KOPT-K1 (cell line): Measurements from ENCODE around the gene SLK.

Experiments
- H3K27ac ChIP-seq: fragments of 200-600 bp; sonication (generic); 2 replicates; pipeline ENCODE4 v1.5.1; 2016; ENCODE audit warnings: antibody characterized with exemption, mild to moderate bottlenecking, low read depth, low read length; ENCODE audit not compliant: poor library complexity, severe bottlenecking
- H3K36me3 ChIP-seq: fragments of 200-600 bp; sonication (generic); 2 replicates; pipeline ENCODE4 v1.5.1; 2017; ENCODE audit warnings: antibody characterized with exemption, mild to moderate bottlenecking, low read length, moderate library complexity; ENCODE audit not compliant: insufficient read depth
- H3K9me3 ChIP-seq: fragments of 200-600 bp; sonication (generic); 2 replicates; pipeline ENCODE4 v1.5.1; 2017; ENCODE audit warnings: antibody characterized with exemption, low read length, mild to moderate bottlenecking; ENCODE audit not compliant: insufficient read depth, poor library complexity, severe bottlenecking

The SLK gene

DNA sequence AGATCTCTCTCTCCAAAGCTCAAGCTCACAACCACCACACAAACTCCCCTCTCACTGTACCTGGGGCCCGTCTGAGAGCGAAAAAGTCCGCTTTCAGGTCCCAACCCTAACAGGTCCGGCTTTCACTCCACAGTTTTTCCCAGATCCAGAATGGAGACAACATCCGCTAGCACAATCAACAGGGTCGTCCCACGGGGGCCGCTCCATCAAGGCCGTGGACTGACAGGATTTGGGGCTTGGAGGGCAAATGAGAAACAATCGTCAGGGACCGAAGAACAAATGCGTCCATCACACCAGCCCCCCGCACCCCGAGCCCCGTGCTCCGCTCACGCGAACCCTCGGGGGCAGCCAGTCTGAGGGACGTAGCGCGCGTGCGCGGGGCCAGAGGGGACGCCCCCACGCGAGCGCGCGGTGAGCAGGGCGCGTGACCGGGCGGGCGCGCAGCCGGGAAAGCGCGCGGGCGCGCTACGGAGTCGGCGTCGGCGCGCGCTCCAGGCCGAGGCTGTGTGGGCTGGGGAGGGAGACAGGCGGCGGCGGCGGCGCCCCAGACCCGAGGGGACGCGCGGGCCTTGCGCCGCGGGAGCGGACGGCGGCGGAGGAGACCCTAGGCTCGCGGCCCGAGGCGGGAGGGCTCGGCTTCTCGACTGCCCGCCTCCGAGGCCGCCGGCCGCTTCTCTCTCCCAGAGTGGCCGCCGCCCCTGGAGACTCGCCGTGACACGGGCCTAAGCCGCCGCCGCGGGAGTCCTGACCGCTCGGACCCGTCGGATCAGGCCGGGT is at the start of gene SLK:
Gene SLK (plus strand): TSS at position 470 of the 777 bp plus-strand sequence. CDS start 606 bp downstream, outside the sequence.
- H3K36me3 ChIP-seq, result no peaks in the 10 kb centered on the region
- H3K9me3 ChIP-seq, result no peaks in the 10 kb centered on the region
- peak within 1 kb of the TSS; percentile 65 for H3K27ac ChIP-seq

DNA sequence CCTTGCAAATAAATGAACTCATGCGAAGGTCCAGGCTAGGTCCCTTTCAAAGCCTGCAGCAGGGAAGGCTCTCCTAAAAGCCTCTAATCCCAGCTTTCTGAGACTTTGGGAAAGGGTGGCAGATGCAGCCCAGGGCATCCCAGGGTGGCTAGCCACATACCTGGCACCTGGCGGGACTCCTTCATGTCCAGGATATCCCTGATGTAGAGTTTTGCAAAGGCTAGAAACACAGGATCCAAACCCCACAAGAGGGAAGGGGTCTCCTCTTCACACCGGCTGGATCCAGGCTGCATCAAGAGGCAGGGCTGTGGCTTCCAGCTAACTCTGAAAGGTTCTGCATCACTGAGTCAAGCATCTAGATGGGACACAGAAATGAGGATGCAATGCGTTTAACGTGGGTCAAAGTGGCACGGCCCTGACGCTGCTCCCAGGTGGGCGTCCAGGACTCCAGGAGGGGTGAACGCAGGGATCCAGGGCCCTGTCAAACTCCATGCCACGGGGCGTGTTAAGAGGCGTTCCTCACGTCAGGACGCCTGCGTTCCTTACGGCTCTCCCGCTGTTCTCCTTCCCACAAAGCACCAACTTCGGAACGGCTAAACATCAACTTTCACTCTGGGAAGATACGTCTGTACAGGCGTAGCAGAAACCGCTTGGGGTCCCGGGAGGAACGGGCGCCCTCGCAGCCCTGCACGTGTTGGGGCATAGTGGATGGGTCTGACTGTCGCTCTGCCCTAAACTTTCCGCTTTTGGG is 49.5 kb upstream of the SLK start:
- H3K9me3 ChIP-seq, result peaks cover 15% of the 10 kb centered on the region
- peaks cover 17% of the 10 kb centered on the region for H3K36me3 ChIP-seq
- peak overlapping the region; percentile 95 for H3K27ac ChIP-seq

DNA sequence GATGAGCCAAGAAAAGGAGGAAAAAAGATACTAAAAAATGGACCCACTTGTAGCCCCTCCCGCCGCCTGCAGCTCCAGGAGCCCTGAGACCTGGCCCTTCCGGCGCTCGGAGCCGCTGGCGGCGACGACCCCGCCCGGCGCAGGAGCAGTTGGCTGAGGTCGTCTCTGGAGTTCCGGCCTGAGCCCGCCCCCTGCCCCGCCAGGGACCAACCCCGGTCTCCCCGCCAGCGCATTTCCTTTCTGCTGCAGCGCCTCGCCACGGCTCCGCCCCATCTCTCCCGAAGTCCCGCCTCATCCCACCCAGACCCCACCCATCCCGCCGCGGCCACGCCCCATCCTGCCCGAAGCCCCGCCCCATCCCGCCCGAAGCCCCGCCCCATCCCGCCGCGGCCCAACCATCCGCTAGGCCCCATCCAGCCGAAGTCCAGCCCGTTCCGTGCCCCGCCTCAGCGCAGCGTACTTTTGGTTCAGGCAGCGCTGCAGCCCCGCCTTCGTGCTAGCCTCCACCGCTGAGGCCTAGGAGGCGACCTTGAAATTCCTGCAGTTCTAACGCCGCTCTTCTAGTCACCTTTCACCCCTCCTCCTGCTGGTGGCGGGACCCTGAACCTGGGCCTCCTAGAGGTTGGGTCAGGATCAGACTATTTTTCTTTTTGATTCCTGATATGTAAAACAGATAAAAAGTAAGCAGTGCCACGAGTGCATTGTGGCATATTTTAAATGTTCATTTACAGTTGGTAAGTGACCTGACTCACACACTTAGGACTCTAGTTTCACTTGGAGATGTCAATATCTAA is 48.7 kb upstream of the SLK start, which contains the start of gene STN1:
Gene STN1 (minus strand): TSS at position 132 of the 794 bp plus-strand sequence. CDS start 590 bp downstream, outside the sequence.
- peaks cover 15% of the 10 kb centered on the region for H3K9me3 ChIP-seq
- H3K36me3 ChIP-seq, result peaks cover 17% of the 10 kb centered on the region
- H3K27ac ChIP-seq, result peak within 1 kb of the TSS; percentile 95

DNA sequence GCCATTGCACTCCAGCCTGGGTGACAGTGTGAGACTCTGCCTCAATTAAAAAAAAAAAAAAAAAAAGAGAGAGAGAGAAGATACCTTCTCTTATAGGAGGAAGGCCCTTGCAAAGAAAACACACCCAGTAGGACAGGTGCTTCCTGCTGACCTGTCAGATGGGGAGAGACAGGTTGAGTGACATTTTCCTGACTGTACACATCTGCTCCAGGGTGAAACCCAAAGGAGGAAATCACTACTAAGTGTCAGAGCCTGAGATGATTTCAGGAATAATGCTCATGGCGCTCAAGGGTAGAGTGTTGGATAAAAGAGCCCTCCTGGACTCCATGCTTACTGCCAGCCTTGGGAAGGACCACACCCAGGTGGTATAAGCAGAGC is 47.3 kb upstream of the SLK start:
- Histone ChIP-seq H3K36me3 (peaks cover 17% of the 10 kb centered on the region), H3K9me3 (peaks cover 13% of the 10 kb centered on the region), H3K27ac (no peak overlapping the region)

DNA sequence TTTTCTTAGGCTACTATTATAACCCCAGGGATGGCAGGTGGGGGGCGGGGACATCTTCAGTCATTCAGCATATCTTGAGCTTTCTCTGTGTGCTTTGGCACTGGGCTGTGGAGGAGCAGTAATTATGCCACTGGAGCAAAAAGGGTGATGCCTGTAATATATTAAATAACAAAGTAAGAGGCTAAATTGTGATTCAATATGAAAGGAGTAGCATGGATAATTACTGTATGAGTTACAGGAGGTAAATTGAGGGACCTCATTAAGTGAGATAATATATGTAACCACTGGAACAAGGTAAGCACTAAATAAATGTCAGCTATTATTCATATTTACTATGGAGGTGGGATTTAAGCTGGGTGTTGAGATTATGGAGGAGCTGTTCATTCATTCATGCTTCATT is 45.7 kb upstream of the SLK start:
- H3K36me3 ChIP-seq, result peaks cover under 1% of the 10 kb centered on the region; the same call in 1 of the 2 replicates
- H3K9me3 ChIP-seq, result no peaks in the 10 kb centered on the region
- no peak overlapping the region for H3K27ac ChIP-seq

DNA sequence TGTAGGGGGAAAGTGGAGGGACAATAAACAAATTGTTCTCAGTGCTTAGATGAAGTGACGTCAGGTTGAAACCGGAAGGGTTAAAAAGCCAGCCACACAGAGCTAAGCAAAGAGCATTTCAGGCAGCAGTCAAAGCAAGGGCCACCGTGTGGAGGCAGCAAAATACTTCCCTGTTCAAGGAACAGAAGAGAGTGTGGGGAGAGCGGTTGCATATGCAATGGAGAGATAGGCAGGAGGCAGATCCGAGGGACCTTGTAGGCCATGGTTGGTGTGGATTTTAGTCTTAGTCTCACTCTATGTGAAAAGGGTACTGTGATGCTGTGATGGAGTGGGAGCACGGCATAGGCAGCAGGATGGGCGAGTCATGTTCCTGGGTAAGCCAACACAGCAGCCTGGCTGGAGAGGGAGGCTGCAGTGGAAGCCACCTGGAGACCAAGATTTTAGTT is 45.2 kb upstream of the SLK start:
- no peaks in the 10 kb centered on the region for H3K36me3 ChIP-seq
- no peaks in the 10 kb centered on the region for H3K9me3 ChIP-seq
- H3K27ac ChIP-seq, result no peak overlapping the region

DNA sequence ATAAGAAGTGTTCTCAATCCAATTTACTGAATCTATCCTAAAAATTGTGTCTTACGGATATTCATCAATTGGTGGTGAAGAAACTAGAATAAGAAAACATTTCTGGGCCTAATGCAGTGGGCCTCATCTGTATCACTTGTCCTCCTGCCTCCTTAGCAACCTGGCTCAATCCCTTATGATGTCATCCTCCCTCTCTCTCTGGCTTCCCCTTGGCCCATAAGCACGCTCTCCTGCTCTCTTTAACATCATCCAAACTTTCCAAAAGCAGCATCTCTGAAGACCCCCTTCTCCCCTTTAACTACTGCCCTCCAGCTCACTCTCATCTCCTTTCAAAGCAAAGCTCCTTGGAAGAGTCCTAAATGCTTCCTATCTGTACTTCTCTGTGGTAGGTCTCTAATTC is 44.3 kb upstream of the SLK start:
- H3K36me3 ChIP-seq, result no peaks in the 10 kb centered on the region
- H3K27ac ChIP-seq, result no peak overlapping the region
- H3K9me3 ChIP-seq, result no peaks in the 10 kb centered on the region

DNA sequence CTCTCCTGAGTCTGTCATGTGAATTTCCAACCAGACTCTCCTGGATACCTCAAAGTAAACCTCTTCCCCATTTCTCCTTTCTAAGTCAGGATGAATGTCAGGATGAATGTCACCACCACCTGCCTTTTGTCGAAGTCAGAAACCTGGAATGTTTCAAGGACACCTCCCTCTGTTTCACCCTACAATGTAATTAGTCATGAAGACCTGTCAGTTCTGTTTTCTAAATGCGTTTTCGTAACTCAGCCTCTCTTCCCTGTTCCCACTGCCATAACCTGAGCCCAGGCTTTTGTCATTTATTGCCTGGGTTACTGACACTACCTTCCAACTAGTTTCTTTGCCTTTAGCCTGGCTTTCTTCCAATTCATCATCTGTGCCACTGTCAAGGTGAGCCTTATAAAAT is 43.4 kb upstream of the SLK start:
- Histone ChIP-seq H3K9me3 (no peaks in the 10 kb centered on the region), H3K27ac (no peak overlapping the region), H3K36me3 (no peaks in the 10 kb centered on the region)

DNA sequence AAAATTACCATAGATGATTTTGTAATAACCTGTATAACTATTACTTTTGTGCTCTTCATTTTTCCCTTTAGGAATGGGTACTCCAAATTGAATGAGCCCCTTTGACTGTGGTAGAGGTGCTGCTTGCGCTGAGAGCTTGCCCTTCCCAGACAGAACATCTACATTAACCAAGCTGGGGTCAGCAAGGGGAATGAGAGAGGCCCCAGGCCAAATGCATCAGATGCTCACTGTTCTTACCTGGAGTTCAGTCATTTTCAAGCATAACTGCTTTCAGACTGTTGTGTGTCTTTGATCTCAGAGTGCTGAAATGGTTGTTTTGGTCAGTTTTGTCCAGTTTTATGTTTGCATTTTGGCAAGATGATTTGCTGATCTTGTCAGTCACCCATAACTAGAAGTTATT is 41.3 kb upstream of the SLK start:
- H3K27ac ChIP-seq, result no peak overlapping the region
- H3K9me3 ChIP-seq, result no peaks in the 10 kb centered on the region
- no peaks in the 10 kb centered on the region for H3K36me3 ChIP-seq

DNA sequence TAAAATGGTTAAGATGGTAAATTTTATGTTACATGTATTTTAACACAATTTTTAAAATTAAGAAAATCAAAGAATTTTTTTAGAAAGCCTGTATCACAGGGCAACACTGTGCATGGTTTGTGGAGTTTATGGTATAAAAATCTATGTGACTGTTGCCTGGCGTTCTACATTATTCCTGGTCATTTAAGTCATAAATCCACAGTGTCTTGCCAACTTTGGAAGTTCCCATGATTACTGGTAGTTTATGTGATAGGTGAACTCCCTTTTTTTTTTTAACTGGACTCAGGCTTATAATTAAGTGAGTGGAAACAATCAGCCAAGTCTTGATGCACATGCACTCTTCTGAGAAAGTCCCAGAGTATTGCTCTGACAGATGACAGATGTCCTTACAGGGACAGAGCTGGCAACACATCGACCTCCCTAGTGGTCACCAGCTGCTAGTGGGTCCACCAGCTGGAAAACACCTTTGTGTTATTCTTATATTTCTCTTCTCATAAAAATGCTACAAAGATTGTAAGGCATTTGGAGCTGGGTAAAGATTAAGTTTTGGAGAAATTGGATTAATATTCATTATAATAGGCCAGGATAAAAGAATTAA is 40.1 kb upstream of the SLK start:
- Histone ChIP-seq H3K36me3 (no peaks in the 10 kb centered on the region), H3K27ac (no peak overlapping the region), H3K9me3 (no peaks in the 10 kb centered on the region)

DNA sequence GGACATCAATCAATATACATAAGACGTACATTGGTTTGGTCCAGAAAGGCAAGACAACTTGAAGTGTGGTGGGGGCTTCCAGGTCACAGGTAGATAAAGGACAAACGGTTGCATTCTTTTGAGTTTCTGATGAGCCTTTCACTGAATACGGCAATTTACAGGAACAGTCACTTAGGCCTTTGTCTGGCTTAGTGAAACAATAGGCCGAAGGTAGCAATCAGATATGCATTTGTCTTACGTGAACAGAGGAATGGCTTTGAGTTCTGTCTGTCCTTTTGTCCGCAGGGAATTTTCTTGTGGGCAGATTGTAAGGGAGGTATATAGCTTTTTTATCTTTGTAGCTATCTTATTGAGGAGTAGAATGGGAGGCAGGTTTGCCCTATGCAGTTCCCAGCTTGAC is 38.2 kb upstream of the SLK start:
- Histone ChIP-seq H3K9me3 (no peaks in the 10 kb centered on the region), H3K27ac (no peak overlapping the region), H3K36me3 (no peaks in the 10 kb centered on the region)

DNA sequence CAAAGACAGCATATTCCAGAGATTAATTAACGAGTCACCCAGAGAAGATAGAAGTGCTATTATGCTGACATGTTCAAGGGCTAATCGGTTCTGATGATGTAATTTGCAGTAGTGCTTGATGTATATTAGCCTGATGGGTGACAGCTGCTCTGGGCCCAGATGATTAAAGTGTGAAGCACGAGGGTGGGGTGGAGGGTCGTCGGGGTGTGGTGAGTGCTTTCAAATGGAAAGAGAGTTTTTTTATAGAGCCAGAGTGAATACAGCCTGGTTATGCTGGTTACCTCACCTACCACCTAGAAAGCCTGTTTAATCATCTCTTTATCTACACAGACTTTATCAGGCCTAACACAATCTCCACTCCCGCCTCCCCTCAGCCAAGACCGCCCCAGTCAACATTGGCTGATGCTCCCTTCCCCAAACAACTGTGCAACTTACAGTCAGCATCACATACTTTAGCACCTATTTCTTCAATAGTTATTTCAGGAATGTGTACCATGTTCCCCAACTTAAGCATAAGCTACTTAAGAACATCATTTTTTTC is 37.5 kb upstream of the SLK start:
- no peaks in the 10 kb centered on the region for H3K9me3 ChIP-seq
- H3K27ac ChIP-seq, result no peak overlapping the region
- no peaks in the 10 kb centered on the region for H3K36me3 ChIP-seq

DNA sequence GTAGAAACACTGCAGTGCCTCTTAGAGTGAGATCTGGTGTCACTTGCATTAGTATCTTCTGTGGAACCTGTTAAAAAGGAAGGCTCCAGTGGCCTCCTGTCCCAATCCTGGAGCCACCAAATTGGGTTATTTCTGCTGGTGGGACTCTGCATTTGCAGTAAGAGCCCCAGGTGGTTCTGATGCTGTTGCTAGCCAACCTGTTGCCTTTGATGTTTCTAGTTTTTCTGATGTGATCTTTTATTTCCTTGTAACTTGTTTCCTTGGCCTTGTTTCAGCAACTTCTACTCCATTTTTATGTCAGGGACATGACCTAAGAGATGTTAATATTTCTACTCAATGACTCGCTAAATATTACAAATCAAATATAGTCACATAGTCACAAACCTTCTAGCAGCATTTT is 36.5 kb upstream of the SLK start:
- H3K36me3 ChIP-seq, result no peaks in the 10 kb centered on the region
- H3K9me3 ChIP-seq, result no peaks in the 10 kb centered on the region
- no peak overlapping the region for H3K27ac ChIP-seq

DNA sequence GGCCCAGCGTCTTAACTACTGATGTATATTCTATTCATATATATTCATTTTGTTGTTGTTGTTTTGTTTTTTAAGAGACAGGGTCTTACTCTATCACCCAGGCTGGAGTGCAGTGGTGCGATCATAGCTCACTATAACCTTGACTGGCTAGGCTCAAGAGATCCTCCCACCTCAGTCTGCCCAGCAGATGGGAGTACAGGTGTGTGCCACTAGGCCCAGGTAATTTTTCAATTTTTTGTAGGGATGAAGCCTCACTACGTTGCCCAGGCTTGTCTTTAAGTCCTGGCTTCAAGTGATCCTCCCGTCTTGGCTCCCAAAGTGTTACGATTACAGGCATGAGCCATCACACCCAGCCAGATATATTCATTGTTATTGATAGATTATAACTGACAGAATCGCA is 36.1 kb upstream of the SLK start:
- H3K36me3 ChIP-seq, result no peaks in the 10 kb centered on the region
- no peaks in the 10 kb centered on the region for H3K9me3 ChIP-seq
- H3K27ac ChIP-seq, result no peak overlapping the region
